Upper lobe of left lung (tissue), 4 donors: ENCODE data around the gene SNAP25.

Experiments
- CTCF ChIP-seq, 6 experiments: fragments of 450-650 bp in 4 of 6; fragments of 200-600 bp in 2 of 6; sonication (generic) in 2 of 6; IDR thresholded peaks; one replicate each; pipeline ENCODE4 v1.5.1; 2016 to 2019; ENCODE audit warnings: antibody characterized with exemption in 6 of 6
- EP300 ChIP-seq, 4 donors: sonication (generic); formaldehyde crosslinking; IDR thresholded peaks; one replicate each; pipeline ENCODE4 v1.5.1; 2017; ENCODE audit warnings: antibody characterized with exemption in 4 of 4, control low read depth in 2 of 4

- TF ChIP-seq CTCF (IDR thresholded peaks at IDR 0.05) = no peak
- no peak for TF ChIP-seq EP300 (IDR thresholded peaks at IDR 0.05)
These were observed 123.5 kb downstream of the SNAP25 start for GRCh38 chr20:10342152-10342551.
